PC-3 (cell line): ENCODE measurements around the gene C9orf72.

Source experiments
- CTCF ChIP-seq: fragments of 300-600 bp; sonication (generic); conservative IDR thresholded peaks from 2 replicates; pipeline ENCODE4 v1.5.1; 2017; ENCODE audit warnings: antibody characterized with exemption, low read depth, mild to moderate bottlenecking, low read length
- EZH2 ChIP-seq: fragments of 300-600 bp; sonication (generic); IDR thresholded peaks from one replicate; pipeline ENCODE4 v1.6.1; 2017; ENCODE audit warnings: antibody characterized with exemption, mild to moderate bottlenecking, low read length; ENCODE audit not compliant: unreplicated experiment
- EZH2phosphoT487 ChIP-seq: fragments of 300-600 bp; sonication (generic); IDR thresholded peaks from 2 replicates; pipeline ENCODE4 v1.6.1; 2018; ENCODE audit warnings: mild to moderate bottlenecking, antibody characterized with exemption, low read length, borderline replicate concordance

DNA sequence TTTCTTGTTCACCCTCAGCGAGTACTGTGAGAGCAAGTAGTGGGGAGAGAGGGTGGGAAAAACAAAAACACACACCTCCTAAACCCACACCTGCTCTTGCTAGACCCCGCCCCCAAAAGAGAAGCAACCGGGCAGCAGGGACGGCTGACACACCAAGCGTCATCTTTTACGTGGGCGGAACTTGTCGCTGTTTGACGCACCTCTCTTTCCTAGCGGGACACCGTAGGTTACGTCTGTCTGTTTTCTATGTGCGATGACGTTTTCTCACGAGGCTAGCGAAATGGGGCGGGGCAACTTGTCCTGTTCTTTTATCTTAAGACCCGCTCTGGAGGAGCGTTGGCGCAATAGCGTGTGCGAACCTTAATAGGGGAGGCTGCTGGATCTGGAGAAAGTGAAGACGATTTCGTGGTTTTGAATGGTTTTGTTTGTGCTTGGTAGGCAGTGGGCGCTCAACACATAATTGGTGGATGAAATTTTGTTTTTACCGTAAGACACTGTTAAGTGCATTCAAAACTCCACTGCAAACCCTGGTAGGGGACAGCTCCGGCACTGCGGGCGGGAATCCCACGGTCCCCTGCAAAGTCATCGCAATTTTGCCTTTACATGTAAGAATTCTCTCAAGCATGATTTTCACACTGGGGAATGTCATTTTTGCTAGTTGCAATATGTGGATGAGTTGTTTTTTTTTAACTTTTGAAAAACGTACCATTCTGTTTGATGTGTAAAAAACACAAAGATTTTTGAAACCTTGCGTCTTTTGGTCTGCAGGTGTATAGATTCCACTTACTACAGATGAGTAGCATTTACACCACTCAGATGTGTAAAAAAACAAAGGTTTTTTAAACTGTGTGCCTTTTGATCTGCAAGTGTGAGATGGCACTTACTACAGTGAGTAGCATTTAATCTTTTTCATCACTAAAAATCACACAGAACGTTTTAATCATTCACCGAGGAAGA lies 631 bp upstream of the C9orf72 start:
- TF ChIP-seq EZH2phosphoT487 = no peak
- TF ChIP-seq CTCF = no peak
- no peak for TF ChIP-seq EZH2
